Midbrain (tissue), 1 donor: ENCODE data around the gene TGFA.
A peak's percentile ranks its signal among the peaks of the same experiment; 100 is the strongest.

Experiments
- DNase-seq: peaks from one replicate; lab custom pipeline; 2025; lab: John Stamatoyannopoulos, UW

Gene TGFA

DNA sequence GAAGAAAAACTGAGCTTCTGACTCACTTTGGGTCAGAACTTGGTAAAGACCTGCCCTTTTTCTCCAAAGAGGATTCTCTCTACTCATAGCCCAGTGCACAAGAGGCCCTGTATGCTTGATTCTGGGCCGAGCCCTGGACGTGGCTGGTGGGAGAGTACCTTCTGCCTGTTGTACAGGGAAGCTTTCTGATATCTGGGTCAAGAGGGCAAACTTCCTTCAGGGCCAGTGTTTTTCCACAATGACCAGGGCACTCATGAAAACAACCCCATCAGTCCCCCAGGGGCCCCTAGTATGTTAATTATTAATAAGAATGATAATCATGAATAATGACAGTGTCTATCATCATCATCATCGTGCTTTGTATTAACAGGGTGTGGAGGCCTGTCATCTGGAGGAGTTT is 90.0 kb downstream of the TGFA start:
- no peak for DNase-seq

DNA sequence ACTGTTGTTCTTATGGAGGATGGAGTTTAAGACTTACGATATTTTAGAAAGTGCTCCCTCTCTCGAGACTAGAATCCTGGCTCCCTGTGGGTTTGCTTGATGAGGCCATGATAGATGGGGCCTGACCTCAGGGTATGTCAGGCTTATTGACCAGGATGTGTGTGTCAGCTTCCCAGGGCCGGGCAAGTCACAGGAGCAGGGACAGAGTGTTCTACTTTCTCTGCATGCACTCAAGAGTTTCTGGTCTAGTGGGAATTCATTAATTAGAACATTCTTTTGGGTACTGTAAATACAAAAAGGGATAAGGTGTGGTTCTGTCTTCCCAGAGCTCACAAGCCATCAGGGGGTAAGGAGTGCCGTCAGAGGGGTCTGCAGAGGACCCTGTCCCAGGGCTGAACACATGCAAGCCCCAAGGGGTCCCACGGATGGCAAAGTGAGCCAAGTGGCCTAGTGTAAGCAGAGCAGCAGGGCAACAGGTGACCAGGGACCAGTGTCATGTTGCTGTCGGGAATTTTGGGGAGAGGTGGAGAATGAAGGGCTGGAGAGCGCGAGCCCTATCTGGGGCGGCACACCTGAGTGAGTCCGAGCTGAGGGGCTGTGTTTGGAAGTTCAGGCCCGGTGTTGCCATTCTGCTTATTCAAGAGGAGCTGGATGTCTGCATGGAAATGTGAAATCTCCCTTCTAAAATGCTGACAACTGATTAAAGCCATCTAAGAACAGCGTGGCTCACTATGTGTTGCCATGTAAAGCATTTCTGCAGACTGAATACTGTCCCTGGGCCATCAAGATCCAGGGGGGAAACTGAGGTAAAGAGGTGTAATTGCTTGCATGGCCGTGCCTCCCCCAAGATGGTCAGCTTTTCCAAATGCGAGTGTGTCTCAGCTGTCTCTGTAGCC is 91.4 kb downstream of the TGFA start:
- no peak for DNase-seq

DNA sequence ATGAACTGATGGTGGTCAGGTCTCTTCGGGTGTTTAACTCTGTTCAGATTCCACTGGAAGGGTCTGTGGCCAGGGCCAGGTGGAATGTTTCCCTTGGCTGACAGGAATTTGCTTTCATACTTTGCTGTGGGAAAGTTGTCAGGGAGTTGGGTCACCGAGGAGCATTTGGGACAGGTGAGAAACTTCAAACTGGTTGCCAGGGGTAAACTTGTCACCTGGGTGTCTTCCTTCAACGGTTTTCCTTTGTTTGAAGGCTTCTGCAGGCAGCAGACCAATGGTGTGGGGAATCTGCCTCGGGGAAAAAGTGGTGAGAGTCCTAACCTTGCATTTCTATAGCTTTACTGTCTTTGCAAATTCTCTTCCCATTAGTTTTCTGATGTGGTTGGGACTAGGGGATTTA is 92.2 kb downstream of the TGFA start:
- DNase-seq: no peak

DNA sequence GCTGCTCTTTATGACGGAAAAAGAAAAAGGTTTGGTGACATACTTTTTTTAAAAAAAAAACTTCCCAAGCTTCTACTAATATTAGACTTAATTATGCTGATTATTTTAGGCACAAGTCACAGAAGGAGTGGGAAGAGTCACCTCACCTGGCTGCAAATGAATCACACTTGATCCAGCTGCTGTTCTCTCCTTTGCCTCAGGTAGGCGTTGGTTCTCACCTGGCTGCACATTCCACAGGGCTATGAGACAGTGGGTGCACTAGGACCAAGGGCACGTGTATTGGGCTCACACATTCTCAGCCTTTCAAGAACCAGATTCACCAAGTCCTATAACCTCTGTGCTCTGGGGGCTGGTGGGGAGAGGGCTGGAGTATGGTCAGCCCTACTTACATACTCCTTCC is 93.3 kb downstream of the TGFA start:
- DNase-seq: no peak

DNA sequence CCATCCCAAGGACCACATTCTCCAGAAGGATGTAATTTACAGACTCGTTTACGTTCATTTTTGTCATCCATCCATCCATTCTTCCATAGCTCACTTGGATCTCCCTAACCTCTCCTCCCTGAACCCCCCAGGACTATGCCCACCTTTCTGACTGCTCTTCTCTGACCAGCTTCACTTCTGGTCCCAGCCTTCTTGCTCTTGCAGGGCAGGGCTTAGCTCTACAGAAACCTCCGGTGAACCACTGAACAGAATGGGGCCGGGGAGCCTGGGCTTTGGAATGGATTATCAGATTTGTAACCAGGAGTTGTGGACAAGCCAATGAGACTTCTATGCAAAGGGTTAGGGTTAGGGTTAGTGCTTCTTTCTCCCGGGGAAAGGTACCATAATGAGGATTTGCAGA is 95.0 kb downstream of the TGFA start:
- no peak for DNase-seq

DNA sequence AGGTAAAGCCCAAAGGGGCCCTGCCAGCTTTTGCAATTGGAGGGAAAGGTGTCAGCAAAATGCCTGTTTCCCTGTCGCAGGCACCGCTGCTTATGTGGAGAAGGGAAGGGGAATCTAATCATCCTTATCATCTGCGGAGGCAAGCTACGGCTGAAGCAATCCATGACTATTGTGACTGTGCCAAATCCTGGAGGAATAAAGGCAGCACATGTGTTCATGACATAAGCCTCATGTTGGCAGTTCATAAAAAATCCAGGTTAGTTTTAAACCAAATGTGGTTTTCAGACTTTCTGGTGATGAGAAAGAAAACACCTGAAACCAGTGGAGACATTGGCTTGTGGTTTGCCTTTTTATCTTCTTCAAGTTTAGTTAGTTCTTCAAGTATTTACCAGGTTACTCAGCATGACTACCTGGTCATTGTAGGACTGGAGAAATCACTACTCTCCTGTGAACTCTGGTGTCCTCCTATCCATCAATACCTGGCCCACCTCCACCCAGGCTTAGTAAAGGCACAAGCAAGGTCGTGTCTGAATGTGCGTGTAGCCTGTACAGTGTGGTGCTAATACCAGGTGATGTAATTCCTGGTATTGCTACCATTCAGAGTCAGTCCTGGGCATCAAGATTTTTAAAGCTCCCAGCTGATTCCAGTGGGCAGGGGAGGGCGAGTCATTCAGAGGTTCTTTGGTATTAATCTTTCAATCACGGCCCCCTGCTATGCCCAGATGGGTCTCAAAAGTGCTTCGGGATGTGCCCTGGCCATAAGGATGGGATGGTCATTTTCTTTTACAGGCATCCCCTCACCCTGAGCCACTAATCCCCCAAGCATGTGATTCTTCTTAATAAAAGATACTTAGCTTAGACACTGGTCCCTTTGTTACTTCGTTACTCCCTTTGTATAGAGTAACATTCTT is 96.8 kb downstream of the TGFA start:
- DNase-seq: no peak

DNA sequence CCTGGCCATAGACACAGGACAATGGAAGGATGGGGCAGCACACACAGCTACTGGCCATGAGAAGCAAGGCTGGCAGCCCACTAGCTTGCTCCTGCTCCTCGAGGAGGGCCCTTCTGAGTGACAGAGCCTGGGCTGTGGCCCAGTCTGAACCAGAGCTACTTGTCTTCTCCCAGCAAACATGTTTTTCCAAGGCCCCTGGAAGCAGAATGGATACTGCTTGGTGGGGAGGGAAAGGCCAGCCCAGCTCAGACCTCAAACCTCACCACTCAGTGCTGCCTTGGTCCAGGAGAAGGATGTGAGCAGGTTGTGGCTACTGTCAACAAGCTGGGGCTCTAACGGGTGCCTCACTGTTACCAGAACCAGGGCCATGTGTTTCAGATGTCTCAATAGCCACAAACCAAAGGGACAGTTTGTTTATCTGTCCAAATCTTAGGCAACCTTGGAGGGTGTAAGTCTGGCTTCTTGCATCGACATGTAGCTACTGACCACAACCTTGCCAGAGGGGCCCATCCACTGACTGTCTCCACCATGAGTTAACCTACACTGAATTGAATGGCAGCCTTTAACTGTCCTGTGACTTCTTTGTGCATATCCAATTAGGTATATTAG is 98.6 kb downstream of the TGFA start:
- DNase-seq: no peak

DNA sequence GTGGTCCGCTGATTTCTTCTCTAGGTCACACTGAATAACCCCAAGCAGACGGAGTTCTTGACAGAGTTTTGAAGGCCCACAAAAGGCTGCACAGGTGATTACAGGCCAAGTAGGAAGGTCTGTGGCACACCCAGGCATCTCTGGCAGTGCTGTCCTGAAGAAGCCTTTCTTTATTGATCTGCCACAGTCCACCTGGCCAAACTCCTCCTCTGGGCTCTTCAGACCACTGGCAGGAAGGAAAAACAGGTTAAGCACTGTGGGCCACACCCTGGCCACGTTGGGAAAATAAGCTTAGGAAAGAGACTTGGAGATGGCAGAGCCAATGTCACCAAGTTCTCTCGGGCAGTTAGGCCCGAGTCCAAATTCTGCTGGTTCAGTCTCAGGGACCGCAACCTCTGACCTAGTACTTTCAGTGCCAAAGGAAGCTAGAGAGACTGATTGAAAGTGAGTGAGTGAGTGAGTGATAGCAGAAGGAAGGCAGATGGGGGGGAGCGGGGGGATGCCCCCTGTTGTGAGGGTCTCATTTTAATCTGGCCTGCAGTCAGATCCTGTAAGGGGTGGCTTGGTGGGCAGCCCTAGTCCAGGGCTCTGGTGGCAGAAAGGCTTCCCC is 102.9 kb downstream of the TGFA start:
- no peak for DNase-seq

DNA sequence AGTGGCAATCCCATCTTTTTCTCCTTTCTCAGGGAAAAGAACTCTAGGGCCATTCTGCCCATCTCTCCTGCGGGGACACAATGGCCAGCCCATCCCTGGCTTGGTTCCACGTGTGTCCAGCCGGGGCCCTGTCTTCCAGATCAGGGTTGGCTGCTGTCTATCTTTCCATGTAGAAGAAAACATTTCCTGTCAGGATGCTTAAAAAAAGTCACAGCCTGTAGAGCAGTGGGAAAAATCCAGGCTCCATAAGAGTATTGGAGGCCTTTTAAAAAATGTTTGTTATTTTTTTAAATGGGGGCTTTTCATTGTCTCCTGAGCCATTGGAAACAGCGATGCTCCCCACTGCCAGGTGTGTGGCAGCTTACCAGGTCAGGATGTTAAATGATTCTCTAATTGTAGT is 105.6 kb downstream of the TGFA start:
- DNase-seq: no peak

DNA sequence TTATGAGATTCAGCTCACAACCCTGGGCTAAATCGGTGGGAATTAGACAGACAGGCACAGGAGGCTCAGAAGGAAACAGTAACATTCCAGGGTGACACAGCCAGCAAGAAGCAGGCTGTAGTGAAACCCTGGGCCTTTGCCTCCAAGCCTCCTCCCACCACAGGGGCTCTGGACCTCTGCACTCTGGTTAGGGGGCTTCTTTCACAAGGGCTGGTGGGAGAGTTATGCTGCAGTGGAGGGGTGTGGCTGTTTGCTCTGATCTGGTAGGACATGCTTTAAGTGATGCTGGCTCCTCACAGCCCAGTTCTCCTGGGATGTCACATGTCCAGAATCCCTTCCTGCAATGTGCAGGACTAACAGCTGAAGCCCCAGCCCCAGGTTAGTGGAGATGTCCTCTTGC is 109.9 kb downstream of the TGFA start:
- no peak for DNase-seq

DNA sequence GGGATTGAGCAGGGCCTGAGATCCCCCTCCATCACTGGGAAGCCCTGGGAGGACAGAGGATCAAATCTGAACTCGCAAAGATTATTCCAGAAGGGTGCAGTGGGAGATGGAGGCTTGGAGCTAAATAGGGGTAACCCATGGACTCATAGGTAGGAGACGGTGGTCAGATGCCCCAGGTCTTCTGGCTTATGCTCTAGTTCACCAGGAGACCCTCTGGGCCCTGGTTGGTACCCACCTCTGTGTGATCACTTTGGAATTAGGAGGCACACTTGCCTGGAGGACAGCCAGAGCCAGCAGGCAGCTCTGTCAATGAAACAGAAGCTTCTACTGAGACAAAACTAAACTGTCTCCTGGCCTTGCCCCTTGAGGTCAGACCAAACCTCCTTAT is 110.6 kb downstream of the TGFA start:
- DNase-seq: no peak

DNA sequence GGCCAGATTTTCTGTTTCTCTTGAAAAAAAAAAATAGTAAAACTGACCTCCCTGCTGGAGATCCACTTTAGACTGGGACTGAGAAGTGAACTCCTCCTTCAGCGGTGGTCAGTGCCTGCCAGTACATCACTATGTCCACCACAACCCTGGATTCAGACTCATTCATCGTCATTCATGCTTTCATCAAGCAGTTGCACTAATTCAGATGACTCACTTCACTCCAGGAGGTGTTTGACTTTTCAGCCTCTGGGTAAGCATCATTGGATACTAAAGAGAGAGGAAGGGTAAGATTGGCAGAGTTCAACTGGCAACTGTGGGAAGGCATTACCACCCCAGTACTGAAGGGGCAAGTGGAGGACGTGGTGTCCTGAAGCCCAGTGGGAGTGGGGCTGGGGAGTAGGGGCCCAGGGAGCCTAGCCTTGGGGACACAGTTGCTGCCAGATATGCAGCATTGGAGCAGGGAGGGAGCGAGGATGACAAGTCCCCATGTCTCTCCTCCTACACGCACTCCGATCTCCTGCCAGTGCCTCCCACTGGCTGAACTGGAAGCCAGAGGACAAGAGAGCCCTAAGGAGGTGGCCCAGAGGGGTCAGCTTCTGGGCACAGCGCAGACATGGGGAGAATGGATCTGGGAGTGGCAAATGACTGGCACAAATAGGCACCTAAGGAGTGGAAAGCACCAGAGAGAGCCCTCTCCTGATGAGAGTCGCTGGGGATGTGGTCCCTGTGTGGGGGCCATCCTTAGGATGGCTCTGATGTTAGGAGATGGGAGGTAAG is 111.1 kb downstream of the TGFA start:
- DNase-seq: no peak

DNA sequence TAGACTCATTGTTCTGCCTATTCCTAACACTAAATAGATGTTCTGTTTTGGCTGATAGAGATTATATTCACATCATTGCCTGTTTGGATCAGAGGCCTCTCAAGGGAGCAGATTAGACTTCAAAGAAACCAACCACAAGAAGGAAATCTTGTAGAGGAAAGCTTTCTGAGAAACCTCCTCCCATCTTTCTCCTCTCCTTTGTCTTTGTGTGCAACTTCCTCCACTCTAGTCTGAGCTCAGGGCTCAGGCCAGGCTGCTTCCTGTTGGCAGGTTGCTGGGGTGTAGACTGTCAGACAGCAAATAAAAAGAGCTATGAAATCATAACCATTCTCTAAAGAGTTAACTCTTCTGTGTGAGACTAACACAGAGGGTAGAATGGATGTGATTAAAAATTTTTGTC is 113.0 kb downstream of the TGFA start:
- DNase-seq: no peak

DNA sequence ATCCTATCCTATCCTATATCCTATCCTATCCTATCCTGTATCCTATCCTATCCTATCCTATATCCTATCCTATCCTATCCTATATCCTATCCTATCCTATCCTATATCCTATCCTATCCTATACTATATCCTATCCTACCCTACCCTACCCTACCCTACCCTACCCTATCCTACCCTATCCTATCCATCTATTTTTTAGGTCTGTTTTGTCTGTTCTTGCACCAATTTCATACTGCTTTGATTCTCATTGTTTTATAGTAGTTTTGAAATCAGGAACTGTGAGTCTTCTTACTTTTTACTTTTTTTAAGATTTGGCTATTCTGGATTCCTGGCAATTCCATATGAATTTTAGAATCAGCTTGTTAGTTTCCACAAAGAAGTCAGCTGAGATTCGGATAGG is 118.5 kb downstream of the TGFA start:
- DNase-seq: no peak

DNA sequence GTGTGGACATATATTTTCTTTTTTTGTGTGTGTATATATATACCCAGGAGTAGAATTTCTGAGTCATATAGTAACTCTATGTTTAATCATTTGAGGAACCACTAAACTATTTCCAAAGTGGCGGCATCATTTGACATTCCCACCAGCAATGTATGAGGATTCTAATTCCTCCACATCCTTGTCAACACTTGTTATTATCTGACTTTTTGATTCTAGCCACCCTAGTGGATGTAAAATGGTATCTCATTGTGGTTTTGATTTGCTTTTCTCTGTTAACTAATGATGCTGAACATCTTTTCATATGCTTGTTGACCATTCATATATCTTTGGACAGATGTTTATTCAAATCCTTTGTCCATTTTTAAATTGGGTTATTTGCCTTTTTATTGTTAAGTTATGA is 120.3 kb downstream of the TGFA start:
- no peak for DNase-seq

DNA sequence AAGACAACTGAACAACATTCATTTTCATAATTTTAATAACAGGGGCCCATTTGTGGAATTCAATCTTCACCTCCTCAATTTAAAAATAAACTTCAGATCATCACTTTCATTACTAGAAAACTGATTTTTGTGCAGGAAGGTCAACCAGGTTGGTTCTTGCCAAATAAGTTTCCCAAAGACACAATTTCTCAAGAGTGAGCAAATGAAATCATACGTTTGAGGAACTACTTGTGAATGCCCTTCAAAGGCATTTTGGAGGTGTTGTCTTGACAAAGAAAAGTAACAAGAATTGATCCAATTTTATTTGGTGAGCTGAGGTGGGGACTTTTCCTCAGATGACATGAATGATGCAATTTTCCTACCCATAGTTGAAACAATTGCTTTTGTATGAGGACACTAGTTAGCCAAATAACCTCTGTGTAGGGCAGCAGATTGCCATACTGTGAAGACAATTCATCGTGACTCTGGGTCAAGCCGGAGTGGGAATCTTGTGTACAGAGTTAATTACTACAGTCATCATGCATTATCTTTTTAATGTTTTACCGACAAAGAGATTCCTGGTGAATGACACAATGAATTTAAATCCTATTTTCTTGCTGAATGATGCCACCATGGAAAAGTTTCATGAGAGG is 121.8 kb downstream of the TGFA start:
- no peak for DNase-seq

DNA sequence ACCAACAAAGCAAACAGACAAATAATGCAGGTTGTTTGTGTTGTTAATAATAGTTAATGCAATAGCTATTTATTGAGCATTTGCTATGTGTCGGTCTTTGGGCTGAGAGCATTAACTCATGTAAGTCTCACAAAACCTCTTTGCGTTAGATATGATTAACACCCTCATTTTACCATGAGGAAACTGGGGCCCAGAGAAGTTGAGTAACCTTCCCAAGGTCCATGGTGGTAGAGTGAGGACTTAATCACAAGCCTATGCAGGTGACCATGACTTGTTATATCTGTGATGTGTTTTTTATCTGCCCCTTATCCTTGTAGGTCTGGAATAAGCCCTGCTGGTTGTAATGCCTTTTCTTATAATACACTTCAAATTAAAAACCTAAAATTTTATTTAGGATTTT is 127.3 kb downstream of the TGFA start:
- no peak for DNase-seq

DNA sequence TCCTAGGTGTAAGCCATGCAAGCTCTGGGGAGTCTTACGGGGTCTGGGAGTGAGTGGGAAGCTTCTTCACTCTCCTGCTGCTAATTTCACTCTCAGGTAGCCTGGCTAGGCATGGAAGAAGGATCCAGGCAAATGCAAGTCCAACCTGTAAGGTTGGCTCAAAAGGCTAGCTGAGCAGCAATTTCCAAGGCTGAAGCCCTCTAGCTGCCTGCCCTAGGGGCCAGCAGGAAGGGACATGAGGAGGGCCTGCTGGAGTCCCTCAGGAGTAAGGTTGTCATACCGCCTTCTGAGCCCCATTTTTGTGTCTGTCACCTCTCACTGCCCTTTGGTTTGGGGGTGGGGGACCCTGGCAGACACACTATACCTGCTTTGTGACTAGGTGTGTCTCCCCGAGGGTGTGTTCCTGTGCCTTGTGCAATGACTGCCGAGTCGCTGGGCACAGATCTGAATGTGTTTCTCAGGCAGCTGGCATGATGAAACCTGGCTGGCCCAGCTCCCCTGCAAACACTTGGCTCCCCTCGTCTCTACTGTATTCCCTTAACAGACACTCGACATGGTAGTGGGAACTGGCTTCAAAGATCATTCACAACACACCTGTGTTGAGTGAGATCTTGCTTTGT is 127.8 kb downstream of the TGFA start:
- no peak for DNase-seq

DNA sequence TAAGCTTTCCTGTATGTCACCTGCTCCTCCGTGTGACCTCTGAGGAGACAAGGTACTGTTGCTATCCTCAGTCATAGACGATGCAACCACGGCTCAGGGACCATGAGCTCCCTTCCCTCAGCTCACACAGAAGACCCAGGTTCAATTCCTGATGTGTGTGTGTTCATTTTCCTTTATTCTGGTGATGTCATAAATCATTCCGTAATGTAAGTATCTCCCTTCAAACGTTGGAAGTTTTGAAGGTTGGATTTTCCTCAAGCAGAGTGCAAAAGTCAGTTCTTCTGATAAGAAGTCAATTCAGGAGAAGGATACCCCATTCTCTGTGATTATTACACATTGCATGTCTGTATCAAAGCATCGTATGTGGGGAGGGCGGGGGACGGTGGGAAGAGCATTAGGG is 132.9 kb downstream of the TGFA start:
- DNase-seq: no peak

DNA sequence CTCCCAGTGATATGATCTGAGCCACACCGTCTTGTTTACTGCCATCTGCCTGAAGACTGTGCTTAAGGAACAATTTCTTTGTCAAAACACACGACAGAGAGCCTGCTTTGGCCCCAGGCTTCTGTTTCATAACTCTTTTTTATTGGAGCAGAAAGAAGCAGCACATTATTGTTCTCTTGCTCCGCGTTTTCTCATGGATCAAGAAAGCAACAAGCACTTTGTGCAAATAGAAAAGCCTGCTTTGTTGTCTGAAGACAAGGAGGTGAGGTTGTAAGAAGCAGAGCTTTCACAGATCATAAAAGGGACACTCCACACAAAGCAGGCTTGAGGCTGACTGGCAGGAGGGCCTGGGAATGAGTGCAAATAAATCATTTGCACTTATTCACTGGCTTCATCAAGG is 133.5 kb downstream of the TGFA start:
- peak; percentile 13 for DNase-seq

DNA sequence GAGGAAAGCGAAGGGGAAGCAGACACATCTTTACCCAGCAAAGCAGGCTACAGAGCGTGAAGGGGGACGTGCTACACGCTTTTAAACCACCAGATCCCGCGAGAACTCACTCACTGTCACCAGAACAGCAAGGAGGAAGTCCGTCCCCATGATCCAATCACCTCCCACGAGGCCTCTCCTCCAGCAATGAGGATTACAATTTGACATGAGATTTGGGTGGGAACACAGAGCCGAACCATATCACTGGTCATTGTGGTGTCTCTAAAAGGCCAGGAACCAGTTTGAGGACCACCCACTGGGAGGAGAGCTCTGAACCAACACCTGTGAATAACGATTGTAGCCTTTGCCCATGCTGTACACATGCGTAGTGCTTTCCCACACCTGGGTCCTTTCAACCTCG is 135.1 kb downstream of the TGFA start:
- no peak for DNase-seq
